Inflammatory macrophage treated with lipopolysaccharide for 4 hours (primary cell): ENCODE data around the gene PHACTR2.
"Not testable (repeated sequence)": the region's sequence is repeated elsewhere in the genome, so short reads cannot be mapped to it uniquely, and the experiment has no call there.

Source experiments
- DNase-seq: peaks from one replicate; pipeline ENCODE4 v3.0.0-alpha.2; 2020

PHACTR2 gene

DNA sequence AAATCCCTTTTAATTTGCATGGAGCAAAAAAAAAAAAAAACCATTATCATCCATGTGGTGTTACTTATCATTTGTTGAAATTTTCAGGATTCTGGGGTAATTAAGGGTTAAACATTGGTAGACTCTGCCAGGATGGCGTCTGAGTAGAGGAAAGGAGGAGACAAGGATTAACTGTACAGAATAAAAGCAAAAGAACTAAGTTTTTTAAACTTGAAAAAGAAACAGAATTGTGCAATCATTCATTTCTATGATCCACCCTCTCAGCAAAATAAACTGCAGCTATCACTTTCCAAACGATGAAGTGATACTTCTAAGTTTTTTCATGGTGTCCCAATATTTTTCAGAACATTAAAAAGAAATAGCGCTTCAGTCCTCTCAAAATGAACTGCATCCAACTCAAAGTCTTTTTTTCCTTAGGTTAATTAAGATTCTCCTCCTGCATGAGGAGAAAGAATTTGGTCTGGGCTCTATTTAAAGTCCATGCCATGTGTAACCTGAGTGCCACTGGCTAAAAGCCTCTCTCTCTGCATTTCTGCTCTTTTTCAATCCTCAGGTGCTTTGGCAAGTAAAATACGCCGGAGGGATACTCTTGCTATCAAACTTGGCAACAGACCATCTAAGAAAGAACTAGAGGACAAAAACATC lies 95.9 kb downstream of the PHACTR2 start:
- peak; percentile 39 for DNase-seq

DNA sequence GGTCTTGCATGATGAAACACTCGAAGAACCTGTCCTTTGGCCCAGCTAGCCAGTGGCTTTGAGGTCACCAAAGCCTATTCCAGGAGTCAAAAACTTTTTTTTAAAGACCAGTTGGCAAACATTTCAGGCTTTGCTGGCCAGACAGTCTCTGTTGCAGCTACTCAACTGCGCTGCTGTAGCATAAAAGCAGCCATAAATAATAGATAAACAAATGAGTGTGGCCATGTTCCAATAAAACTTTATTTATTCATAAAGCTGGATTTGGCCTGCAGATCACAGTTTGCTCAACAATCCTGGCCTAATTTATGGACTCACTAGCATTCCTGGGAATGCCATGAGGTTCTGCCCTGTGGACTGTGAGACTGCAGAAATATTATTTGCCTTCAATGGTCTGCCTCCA lies 96.6 kb downstream of the PHACTR2 start:
- DNase-seq: no peak

DNA sequence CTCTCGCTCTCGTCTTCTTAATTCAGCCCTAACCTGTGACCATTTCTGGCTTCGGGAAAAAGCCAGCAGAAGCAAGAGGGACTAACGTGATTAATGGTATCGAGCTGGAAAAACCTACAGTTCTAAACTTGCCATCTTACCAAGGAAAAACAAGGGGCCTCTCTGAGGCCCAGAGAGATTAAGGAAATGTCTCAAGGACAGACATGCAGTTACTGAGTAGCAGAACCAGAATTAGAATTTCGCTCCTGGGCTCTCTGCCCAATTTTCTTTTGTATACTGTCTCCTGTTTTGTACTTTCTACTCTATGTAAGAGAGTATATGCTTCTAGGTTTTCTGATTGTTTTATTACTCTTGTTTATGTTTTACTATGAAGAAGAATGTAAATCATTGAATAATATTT lies 97.6 kb downstream of the PHACTR2 start:
- DNase-seq: no peak

DNA sequence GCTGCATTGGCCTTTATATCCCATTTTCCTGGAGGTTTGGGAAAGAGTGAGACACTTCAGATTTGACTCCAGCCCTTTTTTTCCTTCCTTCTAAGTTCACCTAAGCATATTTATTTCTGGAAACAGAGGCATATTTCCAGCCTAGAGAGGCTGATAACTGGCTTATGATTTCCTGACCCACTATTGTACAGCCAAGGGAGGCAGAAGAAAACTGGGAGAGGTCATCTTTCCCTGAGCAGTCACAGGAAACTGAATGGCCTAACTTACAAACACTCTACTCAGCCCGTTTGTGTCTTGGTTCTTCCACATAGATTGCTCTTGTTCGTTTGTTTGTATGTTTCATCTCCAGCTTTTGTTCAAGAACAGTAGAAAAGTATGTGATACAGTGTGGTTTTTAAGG lies 101.2 kb downstream of the PHACTR2 start:
- DNase-seq: no peak

DNA sequence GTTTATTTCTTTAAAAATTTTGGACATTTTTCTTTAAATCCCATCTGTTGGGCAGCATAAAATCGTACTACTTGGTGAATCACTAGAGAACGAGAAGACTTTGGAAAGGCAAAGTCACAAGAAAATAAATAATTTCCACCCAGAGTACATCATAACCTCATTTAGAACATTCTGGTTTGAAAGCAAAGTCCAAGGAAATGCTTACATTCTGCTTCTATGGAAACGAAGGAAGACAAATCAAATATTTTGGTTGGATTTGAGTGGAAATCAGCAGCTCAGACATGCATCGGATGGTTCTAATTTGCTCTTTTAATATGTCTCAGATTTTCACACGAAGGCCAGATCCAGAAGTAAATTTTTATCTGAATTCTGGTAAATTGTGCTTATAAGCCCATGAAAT lies 104.7 kb downstream of the PHACTR2 start:
- no peak for DNase-seq

DNA sequence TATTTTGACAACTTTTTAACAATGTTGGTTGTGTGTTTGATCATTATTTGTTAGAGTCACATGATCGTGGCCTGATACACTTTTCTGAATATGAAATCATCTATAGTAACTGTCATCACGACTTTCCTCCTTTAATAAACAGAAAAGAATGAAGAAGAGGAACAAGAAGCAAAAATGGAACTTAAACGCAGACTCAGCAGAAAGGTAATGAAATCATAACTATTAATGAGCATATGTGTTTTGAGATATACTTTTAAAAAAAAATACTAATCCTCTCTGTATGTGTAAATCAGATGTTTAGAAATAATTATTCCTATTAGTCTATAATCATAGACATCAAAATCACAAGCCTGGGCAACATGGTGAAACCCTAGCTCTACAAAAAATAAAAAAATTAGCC lies 105.3 kb downstream of the PHACTR2 start:
- DNase-seq: peak; percentile 31

DNA sequence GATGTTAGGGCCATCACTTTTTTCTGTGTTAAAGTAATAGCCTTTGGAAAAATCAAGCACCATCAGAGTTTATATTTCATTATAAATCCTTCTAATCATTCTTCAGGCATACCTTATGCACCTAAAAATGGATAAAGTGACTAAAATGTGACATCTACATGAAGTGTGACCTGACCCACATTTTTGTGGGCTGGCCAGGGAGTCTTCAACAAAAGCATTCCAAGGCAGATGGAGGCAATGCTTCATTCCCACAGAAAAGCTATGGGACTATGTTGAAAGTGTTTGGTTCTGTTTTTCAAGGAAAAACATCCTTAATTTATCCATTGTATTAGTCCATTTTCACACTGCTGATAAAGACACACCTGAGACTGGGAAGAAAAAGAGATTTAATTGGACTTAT lies 106.6 kb downstream of the PHACTR2 start:
- DNase-seq: no peak

DNA sequence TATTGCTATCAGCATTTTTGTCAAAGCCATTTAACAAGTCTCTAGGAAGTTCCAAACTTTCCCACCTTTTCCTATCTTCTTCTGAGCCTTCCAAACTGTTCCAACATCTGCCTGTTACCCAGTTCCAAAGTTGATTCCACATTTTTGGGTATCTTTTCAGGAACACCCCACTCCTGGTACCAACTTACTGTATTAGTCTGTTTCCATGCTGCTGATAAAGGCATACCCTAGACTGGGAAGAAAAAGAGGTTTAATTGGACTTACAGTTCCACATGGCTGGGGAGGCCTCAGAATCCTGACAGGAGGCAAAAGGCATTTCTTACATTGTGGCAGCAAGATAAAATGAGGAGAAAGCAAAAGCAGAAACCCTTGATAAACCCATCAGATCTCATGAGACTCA lies 108.6 kb downstream of the PHACTR2 start:
- DNase-seq: not testable (repeated sequence)

DNA sequence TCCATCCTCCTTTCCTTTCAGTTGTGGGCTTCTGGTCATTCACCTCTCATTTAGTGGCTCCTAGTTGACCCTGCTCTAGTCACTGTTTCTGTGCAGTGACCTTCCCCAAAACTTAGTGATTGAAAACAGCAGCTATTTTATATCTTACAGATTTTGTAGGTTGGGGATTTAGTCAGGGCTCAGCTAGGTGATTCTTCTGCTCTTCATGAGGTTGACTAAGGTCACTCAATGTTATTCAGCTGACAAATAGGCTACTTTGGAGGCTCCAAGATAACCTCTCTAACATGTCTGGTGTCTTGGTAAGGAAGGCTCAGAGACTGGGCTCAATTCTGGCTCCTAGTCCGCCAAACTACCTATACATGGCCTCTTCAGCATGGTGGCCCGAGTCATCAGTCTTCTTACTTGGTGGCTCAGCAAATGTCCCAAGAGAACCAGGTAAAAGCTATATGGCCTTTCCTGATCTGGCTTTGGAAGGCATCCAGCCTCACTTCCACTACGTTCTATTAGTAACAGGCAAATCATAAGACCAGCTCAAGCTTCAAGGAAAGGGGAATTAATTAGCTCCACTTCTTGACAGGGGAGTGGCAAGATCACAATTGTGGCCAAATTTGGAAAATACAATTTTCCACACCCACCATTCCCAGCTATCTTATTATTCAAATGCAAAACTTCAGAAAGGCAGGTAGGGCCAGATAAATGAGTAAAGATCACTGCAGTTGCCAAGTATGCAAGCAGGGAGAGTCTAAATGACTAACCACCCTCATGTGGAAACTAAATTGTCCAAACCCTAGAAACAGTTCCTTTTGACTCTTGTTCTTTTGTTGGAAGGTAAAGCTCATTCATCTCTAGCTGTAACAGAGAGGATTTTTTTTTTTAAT lies 114.9 kb downstream of the PHACTR2 start:
- no peak for DNase-seq

DNA sequence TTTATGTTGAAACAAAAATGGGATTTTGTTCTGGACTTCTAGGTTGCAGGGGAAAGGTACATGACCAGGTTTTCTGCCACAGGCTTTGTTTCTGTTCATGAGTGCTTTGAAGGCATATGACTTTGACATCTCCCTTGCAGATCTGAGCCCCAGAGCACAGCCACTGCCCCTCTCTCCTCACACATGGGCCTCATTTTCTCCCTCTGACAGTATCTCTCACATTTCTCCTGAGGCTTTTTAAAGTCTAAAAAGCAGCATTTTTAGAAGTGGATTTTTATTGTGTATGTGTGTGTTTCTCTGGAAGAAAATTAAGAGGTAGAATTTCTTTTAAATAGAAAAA lies 115.5 kb downstream of the PHACTR2 start:
- no peak for DNase-seq

DNA sequence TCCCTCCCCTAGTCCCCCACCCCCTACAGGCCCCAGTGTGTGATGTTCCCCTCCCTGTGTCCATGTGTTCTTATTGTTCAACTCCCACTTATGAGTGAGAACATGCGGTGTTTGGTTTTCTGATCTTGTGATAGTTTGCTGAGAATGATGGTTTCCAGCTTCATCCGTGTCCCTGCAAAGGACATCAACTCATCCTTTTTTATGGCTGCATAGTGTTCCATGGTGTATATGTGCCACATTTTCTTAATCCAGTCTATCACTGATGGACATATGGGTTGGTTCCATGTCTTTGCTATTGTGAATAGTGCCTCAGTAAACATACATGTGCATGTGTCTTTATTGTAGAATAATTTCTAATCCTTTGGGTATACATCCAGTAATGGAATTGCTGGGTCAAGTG lies 118.8 kb downstream of the PHACTR2 start:
- DNase-seq: not testable (repeated sequence)

DNA sequence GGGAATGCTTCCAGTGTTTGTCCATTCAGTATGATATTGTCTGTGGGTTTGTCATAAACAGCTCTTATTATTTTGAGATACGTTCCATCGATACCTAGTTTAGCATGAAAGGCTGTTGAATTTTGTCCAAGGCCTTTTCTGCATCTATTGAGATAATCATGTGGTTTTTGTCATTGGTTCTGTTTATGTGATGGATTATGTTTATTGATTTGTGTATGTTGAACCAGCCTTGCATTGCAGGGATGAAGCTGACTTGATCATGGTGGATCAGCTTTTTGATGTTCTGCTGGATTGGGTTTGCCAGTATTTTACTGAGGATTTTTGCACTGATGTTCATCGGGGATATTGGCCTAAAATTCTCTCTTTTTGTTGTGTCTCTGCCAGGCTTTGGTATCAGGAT lies 120.7 kb downstream of the PHACTR2 start:
- not testable (repeated sequence) for DNase-seq

DNA sequence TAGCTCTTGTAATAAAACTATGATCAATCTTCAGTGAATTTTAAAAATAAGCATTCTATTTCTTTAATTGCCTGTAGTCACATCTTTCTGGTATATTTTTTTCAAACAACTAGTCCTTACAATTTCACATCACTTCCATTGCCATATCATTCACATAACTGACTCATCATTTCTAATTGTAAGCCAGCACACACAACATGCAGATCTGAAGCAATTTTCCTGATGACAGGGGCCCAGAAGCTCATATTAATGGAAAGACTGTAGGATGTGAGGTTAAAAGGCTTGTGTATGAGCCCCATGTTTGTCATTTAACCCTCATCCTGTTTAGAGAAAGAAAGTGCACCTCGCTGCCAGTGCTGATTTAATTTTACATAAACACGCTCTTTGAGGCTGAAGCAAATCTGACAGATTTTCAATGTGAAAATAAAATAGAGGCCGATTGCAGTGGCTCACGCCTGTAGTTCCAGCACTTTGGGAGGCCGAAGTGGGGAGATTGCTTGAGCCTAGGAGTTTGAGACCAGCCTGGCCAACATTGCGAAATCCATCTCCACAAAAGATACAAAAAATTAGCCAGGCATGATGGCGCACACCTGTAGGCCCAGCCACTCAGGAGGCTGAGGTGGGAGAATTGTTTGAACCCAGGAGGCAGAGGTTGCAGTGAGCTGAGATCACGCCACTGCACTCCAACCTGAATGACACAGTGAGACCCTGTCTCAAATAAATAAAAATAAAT lies 125.2 kb downstream of the PHACTR2 start:
- peak; percentile 56 for DNase-seq

DNA sequence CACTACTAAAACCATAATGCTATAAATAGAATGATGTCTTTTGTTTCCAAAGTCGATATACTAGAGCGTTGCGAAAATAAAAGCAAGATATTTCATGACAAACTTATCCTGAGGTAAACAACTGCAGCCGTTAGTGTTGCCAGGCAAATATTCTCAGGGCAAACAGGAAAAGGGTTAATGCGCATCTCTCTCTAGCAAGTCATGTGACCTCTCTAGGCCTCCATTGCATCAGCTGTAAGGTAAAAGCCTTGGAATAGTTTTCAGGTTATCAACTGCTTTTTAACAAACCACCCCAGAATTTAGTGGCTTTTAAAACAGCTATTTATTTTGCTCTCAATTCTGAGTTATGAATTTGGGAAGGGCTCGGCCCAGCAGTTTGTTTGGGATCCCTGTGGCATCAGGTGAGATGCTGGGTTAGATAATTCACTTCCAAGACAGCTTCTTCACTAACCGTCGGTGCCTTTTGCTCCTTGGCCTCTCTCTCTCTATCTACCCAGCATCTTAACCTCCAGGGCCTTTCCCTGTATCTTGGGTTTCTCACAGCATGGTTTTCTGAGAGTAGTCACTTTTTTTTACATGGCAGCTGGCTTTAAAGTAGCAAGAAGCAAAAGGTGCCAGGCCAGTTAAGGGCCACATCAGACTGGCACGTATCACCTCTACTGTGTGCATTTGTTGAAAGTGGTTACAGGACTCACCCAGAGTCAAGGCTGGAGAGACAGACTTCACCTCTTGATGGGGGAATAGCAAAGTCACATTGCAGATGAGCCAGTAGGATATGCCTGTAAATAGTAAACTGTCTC lies 126.2 kb downstream of the PHACTR2 start:
- DNase-seq: no peak

DNA sequence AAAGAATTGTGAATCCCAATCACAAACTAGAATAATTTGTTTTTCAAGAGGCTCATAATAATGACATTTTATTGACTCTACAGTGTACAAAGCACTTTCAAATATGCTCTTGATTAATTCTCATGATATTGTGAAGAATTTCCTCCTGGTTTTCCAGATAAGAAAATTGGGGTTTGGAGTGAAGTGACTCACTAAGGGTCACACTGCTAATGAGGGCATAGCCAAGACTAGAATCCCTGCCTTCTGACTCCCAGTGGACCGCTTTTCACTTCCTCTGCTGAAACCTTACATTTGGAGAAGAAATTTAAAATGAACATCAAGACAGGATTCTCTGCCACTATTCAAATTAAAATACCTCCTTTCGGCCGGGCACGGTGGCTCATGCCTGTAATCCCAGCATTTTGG lies 127.1 kb downstream of the PHACTR2 start:
- DNase-seq: peak; percentile 44

DNA sequence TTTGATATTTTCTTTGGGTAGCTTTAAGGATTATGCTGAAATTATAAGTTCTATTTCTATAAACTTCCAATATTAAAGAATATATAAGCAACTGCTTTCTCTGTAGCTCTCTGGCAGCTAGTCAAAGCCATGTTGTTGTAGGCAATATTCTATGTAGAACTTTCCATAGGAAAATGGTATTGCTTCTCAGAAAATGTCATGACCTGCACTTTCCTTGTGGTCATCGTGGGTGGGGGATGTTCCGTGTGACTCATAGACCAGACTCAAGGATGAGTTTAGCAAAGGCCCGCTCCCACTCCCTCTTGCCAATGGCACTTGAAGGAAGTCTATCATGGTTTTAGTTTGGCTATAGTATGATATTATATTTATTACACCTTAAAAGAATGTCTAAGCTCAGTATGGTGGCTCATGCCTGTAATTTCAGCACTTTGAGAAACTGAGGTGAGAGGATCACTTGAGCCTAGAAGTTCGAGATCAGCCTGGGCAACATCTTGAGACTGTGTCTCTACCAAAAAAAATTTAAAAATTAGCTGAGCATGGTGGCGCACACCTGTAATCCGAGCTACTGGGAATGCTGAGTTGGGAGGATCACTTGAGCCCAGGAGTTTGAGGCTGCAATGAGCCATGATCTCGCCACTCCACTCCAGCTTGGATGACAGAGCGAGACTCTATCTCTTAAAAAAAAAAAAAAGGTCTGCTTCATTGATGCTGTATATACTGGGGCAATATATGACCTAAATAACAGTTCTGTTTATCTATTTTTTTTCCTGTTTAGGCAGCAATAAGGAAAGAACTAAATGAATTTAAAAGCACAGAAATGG lies 128.7 kb downstream of the PHACTR2 start:
- peak; percentile 98 for DNase-seq

DNA sequence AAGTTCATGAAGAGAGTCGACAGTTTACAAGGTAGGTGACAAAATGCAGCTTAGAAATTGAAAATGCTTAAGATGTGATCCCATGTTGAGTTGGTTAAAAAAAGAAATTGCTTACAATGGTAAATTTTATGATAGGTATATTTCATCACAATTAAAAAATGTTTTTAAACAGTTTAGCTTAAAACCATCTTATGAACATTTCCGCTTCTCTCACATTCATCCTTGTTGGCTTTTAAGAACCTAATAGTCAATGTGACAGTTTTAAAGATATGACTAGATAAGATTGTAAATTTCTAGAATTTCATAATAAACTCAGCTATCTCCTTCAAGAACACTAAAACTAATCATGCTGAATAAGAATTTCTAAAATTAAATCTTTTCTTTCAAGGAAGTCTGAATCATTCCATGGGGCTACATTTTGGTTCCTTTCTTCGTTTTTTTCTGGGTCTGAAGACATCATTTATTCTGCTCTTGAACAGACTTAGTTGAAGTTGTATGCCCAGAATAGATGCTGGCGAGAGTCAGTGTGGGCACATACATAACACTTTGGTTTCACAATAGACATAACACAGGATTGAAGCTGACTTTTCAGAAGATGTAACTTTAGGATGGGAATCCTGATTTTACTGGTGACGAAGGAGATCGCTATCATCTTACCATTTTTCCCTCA lies 129.5 kb downstream of the PHACTR2 start:
- peak; percentile 82 for DNase-seq

DNA sequence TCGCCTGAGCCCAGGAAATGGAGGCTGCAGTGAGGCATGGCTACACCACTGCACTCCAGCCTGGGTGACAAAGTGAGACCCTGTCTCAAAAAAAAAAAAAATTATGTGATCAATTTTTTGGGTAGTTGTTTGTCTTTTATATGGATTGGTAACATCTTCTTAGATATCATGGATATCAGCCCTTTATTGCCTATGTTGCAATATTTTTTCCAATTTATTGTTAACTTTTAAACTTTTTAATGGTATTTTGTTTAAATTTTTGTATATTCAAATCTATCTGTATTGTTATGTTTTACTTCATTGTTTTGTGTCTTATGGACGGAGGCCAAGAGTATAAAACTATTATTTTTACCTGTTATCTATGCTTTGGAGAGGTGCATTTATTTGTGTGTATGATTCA lies 133.0 kb downstream of the PHACTR2 start:
- DNase-seq: no peak

DNA sequence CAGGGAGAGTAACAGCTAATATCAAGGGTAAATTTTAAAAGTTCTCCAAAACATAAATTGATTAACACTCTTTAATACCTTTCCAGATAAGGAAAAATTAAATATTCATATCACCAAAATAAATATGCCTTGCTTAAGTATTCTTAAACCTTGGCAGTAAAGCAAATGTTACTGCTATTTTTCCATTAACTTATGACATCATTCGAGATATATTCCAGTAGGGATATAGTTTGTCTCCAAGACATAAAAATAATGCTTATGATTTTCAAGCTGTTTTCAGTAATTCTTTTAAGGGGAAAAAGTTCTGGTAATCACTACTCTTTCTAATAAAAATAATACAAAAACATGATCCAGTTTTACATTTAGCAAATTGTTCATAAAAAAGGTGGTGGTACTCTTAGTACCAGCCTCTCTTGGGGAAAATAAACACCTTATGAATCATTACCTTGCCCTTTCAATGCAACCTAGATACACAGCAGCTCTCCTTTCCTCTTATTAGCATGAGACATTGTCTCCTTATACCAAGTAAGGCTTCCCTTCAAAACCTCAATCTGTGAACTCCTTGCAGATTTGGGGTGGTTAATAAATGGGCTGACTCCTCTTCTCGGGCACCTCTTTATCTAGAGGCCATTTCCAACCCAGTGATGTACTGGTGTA lies 133.9 kb downstream of the PHACTR2 start:
- DNase-seq: no peak

DNA sequence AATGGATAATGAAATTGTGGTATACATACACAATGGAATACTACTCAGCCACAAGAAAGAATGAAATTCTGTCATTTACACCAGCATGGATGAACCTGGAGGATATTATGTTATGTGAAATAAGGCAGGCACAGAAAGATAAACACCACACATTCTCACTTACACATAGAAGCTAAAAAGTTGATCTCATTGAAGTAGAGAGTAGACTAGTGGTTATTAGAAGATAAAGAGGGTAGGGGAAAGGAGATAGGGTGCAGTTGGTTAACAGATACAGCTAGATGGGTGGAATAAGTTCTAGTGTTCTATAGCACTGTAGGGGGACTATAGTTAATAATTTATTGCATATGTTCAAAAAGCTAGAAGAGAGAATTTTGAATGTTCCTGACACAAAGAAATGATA lies 139.9 kb downstream of the PHACTR2 start:
- DNase-seq: no peak

DNA sequence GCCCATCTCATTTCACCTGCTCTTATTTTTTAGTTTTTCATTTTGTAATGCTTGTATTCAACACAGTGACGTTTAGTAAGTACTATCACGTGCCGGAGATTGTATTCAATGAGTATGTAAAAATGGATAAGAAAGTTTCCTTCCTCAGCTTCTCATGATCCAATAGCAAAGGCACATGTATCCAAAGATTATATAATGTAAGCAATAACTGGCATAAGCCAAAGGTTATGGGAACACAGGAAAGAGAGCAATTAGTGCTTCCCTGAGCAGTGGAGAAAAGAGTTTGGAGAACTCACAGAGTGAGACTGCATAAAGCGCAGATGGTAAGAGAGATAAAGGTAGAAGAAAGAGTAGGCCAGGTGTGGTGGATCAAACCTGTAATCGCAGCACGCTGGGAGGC lies 143.6 kb downstream of the PHACTR2 start:
- no peak for DNase-seq
